Left renal cortex interstitium (tissue), 4 donors: ENCODE measurements around the gene APP. TPM values are rescaled to one million over a fixed set of nuclear protein-coding genes. Genes with fewer than 3 reads are reported as not detected.

Experiments used
- DNase-seq, 4 donors: peaks; one replicate each; pipeline ENCODE4 v3.0.0-alpha.2; 2013; ENCODE audit warnings: low read depth in 4 of 4, low spot score in 2 of 4, missing footprints in 1 of 4
- polyA plus RNA-seq, 4 donors: library from polyadenylated mRNA; unstranded; fragments of 120-200 nt; gene quantifications; one replicate each; pipeline ENCODE4 v1.2.1, GENCODE V29; 2013; ENCODE audit not compliant: insufficient read length in 4 of 4

Gene APP
- polyA plus RNA-seq: 100 to 1,000 TPM; 778 to 959 (median 848) TPM

GRCh38 chr21:26170471-26171257 is at the start of gene APP:
Gene APP (minus strand): TSS chr21:26170770. CDS start chr21:26170620, 150 bp downstream.
- peak in 3 of 4 donors; percentile 69 to 75 (median 72) for DNase-seq

GRCh38 chr21:26212220-26212619 is 41.6 kb upstream of the APP start:
- DNase-seq: no peak

- no peak for DNase-seq
Measured at GRCh38 chr21:26210614-26211013, 40.0 kb upstream of the APP start.

- no peak for DNase-seq
Measured at GRCh38 chr21:26207021-26207420, 36.5 kb upstream of the APP start.

- DNase-seq: no peak
Measured at GRCh38 chr21:26199456-26199855, 28.9 kb upstream of the APP start.

GRCh38 chr21:26195708-26196107 is 25.1 kb upstream of the APP start:
- DNase-seq: no peak

- DNase-seq: no peak
Measured at GRCh38 chr21:26194811-26195251, 24.3 kb upstream of the APP start.

- DNase-seq: no peak
Measured at GRCh38 chr21:26194326-26194725, 23.8 kb upstream of the APP start.

- DNase-seq: no peak
Measured at GRCh38 chr21:26191609-26192008, 21.0 kb upstream of the APP start.

- DNase-seq: no peak
Measured at GRCh38 chr21:26188422-26188821, 17.9 kb upstream of the APP start.

- no peak for DNase-seq
Measured at GRCh38 chr21:26185446-26185845, 14.9 kb upstream of the APP start.

GRCh38 chr21:26185021-26185420 is 14.5 kb upstream of the APP start:
- no peak for DNase-seq

GRCh38 chr21:26179501-26179900 is 8.9 kb upstream of the APP start:
- DNase-seq: no peak

GRCh38 chr21:26177746-26178426 is 7.3 kb upstream of the APP start:
- no peak for DNase-seq

GRCh38 chr21:26177187-26177586 is 6.6 kb upstream of the APP start:
- DNase-seq: no peak

- no peak for DNase-seq
Measured at GRCh38 chr21:26171258-26172100, 909 bp upstream of the APP start.

GRCh38 chr21:26169611-26170470 is 729 bp downstream of the APP start:
- peak; percentile 39 to 72 (median 56) for DNase-seq

- DNase-seq: peak; percentile 50 to 79 (median 64)
Measured at GRCh38 chr21:26169061-26169610, 1.4 kb downstream of the APP start.

- no peak for DNase-seq
Measured at GRCh38 chr21:26168371-26168770, 2.2 kb downstream of the APP start.

GRCh38 chr21:26167593-26167992 is 3.0 kb downstream of the APP start:
- DNase-seq: no peak
